DND-41 (cell line): ENCODE measurements around the gene BEST2.

ENCODE experiments used
- CTCF ChIP-seq: IDR thresholded peaks from 2 replicates; pipeline ENCODE4 v1.5.1; 2012; ENCODE audit warnings: borderline replicate concordance, low read length, moderate library complexity, mild to moderate bottlenecking; ENCODE audit not compliant: poor library complexity, severe bottlenecking; ENCODE audit errors: extremely low read depth
- EZH2 ChIP-seq: IDR thresholded peaks from 3 replicates; pipeline ENCODE4 v1.6.1; 2012; ENCODE audit warnings: borderline replicate concordance, low read depth, mild to moderate bottlenecking, moderate library complexity, low read length, inconsistent platforms; ENCODE audit not compliant: severe bottlenecking

- no peak for TF ChIP-seq CTCF
- no peak for TF ChIP-seq EZH2
These were observed 48.5 kb upstream of the BEST2 start for GRCh38 chr19:12703046-12703445.
